NOMO-1 treated with DMSO at 0.1 percent for 48 hours (cell line): ENCODE results near the gene KLHL33.

Source experiments
- DNase-seq: peaks from one replicate; lab custom pipeline; 2025; ENCODE audit not compliant: unreplicated experiment; lab: John Stamatoyannopoulos, UW

The KLHL33 gene

GRCh38 chr14:20435582-20436362, at the start of gene KLHL33:
Gene KLHL33 (minus strand): TSS chr14:20436166. CDS start chr14:20435811, 355 bp downstream.
- no peak for DNase-seq

GRCh38 chr14:20482382-20482781, 46.4 kb upstream of the KLHL33 start:
- DNase-seq, result no peak

- no peak for DNase-seq
Measured at GRCh38 chr14:20478894-20479293, 42.9 kb upstream of the KLHL33 start.

- DNase-seq, result peak; percentile 66
Measured at GRCh38 chr14:20477211-20477876, 41.4 kb upstream of the KLHL33 start.

GRCh38 chr14:20476776-20477175, 40.8 kb upstream of the KLHL33 start:
- DNase-seq, result no peak

- no peak for DNase-seq
Measured at GRCh38 chr14:20472536-20473169, 36.7 kb upstream of the KLHL33 start.

- DNase-seq, result no peak
Measured at GRCh38 chr14:20470603-20470901, 34.6 kb upstream of the KLHL33 start.

- peak; percentile 92 for DNase-seq
Measured at GRCh38 chr14:20469890-20470602, 34.1 kb upstream of the KLHL33 start.

GRCh38 chr14:20469242-20469889, 33.4 kb upstream of the KLHL33 start, which contains the start of gene PNP:
Gene PNP (plus strand): TSS chr14:20469406. CDS start chr14:20469525, 119 bp downstream.
- peak; percentile 86 for DNase-seq

- no peak for DNase-seq
Measured at GRCh38 chr14:20468764-20469241, 32.8 kb upstream of the KLHL33 start.

- peak; percentile 100 for DNase-seq
Measured at GRCh38 chr14:20461225-20462141, 25.5 kb upstream of the KLHL33 start, which contains the start of gene PIP4P1. Gene PIP4P1 (minus strand): TSS chr14:20461434. CDS start chr14:20461325, 109 bp downstream.

GRCh38 chr14:20460458-20461224, 24.7 kb upstream of the KLHL33 start:
- peak; percentile 33 for DNase-seq

- DNase-seq, result no peak
Measured at GRCh38 chr14:20458031-20458789, 22.2 kb upstream of the KLHL33 start.

GRCh38 chr14:20456971-20457370, 21.0 kb upstream of the KLHL33 start:
- peak; percentile 5 for DNase-seq

- peak; percentile 82 for DNase-seq
Measured at GRCh38 chr14:20455355-20456300, 19.7 kb upstream of the KLHL33 start.

- peak; percentile 98 for DNase-seq
Measured at GRCh38 chr14:20454516-20455354, 18.8 kb upstream of the KLHL33 start, which contains the start of the genes APEX1 and OSGEP. Gene APEX1 (plus strand): TSS chr14:20455226. CDS start chr14:20455646, 420 bp downstream. Gene OSGEP (minus strand): TSS chr14:20454812. CDS start chr14:20454683, 129 bp downstream.
